ENCODE measurements around the gene PLAGL1.
"Not testable (repeated sequence)": the region's sequence is repeated elsewhere in the genome, so short reads cannot be mapped to it uniquely, and the experiment has no call there.

The PLAGL1 gene, protein sequence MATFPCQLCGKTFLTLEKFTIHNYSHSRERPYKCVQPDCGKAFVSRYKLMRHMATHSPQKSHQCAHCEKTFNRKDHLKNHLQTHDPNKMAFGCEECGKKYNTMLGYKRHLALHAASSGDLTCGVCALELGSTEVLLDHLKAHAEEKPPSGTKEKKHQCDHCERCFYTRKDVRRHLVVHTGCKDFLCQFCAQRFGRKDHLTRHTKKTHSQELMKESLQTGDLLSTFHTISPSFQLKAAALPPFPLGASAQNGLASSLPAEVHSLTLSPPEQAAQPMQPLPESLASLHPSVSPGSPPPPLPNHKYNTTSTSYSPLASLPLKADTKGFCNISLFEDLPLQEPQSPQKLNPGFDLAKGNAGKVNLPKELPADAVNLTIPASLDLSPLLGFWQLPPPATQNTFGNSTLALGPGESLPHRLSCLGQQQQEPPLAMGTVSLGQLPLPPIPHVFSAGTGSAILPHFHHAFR

DNA sequence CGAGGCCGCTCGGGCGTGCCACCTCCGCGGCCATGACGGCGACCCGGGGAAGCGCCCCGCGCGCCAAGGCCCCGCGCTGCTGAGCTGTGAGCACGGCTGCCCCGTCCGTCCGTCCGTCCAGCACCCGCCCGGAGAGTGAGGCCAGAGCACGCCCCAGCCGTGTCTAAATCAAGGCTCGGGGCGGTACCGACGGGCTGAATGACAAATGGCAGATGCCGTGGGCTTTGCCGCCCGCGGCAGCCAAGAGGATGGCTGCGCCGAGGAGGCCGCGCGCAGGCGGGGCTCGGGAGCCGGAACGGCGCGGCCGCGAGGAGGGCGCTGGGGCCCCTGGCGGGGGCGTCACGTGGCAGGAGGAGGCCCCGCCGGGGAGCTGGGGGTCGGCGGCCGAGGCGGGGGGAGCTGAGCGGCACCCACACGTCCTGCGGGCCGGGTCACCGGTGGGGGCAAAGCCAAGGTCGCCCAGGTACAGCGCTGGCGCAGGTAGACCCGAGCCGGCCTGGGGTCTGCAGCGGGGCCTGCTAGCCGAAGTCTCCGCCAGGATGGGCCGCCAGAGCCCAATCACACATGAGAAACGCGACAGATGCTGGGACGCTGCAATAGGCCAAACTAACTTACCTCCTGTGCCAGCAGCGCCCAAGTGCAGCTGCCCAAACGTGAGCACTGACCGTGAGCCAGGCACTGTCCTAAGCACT, at the start of gene PLAGL1:
Gene PLAGL1 (minus strand): TSS at position 140 of the 692 bp plus-strand sequence. CDS start 60,123 bp downstream, outside the sequence.
- peak; percentile 21 for DNase-seq

DNA sequence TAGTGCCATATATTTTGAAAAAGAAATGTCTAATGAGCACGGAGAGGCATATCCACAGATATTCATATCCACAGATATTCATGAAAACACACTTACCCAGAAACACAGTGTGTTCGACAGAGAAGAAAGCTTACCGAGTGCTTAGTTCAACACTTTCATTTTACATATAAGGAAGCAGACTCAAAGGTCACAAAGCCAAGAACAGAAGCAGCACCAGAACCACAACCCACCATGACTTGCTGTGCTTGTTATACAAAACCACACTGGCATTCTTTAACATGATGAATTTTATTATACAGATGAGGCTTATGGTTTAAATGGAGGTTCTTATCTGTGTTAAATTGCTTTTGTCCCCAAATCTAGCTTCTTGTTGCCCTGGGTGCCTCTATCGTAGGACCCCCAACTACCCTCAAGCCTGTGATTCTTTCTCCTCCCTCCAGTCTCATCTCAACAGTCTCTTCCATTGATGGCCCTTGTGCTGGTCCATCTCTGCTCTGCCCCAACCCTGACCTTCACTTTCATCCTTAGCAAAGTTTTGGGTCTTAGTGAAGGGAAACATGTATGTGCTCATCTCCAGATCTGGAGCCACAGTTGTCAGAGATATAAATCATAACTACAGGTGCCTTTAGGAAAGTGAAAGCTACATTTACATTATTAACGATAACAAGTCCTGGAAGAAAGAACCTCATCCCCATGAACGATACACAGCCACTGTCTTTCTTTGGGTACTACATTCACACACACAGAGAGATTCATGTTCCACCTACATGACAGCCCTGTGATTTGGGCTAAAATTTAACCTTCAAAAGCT, 47.3 kb upstream of the PLAGL1 start:
- DNase-seq: no peak

GRCh38 chr6:144053601-144054000, 45.5 kb upstream of the PLAGL1 start:
- DNase-seq: no peak

DNA sequence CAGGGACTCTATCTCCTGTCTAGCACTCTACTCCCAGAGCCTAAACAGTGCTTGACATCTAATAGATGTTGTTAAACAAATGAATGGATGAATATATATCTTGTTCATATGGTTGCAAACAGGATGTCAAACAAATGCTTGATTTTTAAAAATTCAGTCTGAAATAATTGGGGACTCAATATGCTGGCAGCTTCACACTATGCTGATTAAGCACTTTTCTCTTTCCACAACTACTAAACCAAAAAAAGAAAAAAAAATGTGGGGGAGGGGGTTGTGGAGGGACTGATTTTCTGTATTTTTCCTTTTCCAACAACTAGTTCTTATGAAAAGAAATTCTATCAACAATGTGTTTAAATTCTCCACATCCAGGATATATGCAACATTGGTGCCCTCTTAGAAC, 44.4 kb upstream of the PLAGL1 start:
- DNase-seq: no peak

DNA sequence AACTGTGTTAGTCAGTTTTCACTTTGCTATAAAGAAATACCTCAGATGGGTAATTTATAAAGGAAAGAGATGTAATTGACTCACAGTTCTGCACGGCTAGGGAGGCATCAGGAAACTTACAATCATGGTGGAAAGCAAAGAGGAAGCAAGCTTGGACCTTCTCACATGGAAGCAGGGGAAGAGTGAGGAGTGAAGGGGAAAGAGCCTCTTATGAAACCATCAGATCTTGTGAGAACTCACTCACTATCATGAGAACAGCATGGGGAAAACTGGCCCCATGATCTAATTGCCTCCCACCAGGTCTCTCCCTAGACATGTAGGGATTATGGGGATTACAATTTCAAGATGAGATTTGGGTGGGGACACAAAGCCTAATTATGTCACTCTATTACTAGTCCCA, 41.3 kb upstream of the PLAGL1 start:
- peak; percentile 19 for DNase-seq

DNA sequence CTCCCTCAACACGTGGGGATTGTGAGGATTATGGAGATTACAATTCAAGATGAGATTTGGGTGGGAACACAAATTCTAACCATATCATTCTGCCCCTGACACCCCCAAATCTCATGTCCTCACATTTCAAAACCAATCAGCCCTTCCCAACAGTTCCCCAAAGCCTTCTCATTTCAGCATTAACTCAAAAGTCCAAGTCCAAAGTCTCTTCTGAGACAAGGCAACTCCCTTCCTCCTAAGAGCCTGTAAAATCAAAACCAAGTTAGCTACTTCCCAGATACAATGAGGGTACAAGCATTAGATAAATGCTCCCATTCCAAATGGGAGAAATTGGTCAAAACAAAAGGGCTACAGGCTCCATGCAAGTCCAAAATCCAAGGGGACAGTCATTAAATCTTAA, 39.6 kb upstream of the PLAGL1 start:
- no peak for DNase-seq

DNA sequence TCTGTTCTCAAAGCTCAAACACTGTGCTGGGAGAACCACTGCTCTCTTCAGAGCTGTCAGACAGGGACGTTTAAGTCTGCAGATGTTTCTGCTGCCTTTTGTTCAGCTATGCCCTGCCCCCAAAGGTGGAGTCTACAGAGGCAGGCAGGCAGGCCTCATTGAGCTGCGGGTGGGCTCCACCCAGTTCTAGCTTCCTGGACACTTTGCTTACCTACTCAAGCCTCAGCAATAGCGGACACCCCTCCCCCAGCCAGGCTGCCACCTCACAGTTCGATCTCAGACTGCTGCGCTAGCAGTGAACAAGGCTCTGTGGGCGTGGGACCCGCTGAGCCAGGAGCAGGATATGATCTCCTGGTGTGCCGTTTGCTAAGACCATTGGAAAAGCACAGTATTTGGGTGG, 38.6 kb upstream of the PLAGL1 start:
- not testable (repeated sequence) for DNase-seq

GRCh38 chr6:144044989-144045388, 36.9 kb upstream of the PLAGL1 start:
- not testable (repeated sequence) for DNase-seq

DNA sequence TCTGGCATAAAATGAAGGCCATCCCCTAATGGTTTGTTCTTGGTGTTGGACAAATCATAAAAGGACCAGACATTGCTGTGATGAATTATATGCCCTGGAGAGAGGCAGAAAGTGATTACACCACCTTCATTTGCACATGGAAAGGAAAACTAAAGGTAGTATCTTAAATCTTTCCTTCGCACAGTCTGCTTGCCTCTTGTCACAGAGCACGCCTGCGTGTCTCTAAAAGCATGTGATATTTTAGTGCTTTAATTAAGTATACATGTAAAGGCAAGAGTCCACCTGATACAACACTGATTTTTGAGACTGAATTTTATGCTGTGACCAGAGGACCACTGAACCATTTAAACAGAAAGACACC, 28.8 kb upstream of the PLAGL1 start:
- no peak for DNase-seq

DNA sequence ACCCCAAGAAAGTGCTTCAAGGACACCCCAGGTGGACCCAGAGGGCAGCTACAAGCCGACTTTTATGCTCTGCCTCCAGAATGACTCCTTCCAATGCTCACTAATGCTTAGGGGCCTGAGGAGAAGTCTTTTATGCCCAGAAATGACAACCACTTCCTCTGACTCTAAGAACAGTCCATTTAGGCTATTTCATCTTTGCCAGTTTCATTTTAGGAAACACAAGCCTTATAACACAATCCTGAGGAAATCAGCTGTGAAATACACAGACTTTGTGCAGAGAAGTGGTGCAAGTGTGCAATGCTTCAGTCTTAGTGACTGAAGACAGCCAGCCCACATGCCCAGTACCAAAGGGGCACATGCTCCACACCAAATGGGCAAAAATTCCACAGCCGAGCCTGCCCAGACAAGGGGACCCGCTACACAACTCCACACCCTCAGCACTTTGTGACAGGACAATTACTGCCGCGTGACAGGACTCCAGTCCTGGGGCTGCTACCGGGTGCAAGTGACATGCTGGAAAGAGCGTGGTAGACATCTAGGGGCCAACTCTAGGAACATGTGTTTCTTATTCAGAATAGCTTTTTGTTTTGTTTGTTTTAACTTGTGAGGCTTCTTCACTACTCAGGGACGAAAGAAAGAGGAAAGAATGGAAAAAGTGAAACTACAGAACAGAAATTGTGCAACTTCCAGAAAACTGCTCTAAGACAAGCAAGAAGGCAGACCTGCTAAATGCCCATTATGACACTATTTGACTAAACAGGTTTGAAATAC, 28.2 kb upstream of the PLAGL1 start:
- no peak for DNase-seq

- no peak for DNase-seq
Observed at GRCh38 chr6:144035416-144035815, 27.4 kb upstream of the PLAGL1 start.

- DNase-seq: no peak
Observed at GRCh38 chr6:144033816-144034735, 26.0 kb upstream of the PLAGL1 start.

DNA sequence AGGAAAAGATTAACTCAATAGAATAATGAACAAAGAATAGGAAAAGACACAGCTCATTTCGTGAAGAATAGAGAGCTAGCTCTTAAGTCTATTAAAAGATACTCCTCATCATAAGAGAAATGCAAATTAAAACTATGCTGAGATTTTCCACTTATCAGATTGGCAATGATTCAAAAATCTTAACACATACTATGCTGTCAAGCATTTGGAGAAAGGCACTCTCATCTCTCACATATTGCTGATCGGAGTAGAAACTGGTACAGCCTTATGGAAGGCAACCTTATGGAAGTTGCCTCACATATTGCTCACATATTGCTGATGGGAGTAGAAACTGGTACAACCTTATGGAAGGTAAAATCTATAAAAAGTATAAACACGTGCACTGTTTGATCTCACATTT, 21.4 kb upstream of the PLAGL1 start:
- no peak for DNase-seq

- no peak for DNase-seq
Observed at GRCh38 chr6:144027932-144028587, 20.0 kb upstream of the PLAGL1 start.

DNA sequence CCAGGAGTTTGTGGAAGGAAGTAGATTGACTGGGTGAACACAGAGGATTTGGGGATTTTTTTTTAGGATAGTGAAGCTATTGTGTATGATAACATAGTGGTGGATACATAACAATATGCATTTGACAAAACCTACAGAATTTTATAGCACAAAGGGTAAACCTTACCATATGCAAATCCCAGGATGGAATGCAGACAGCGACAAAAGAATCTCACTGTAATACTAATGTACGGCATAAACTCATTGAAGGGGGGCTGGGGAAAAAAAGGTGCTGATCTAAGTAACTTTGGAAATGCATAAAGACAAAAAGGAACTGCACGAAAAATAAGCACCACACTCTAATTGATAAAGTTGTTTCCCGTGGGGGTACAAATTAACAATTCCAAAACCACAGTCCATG, 15.2 kb upstream of the PLAGL1 start:
- DNase-seq: no peak

- no peak for DNase-seq
Observed at GRCh38 chr6:144019929-144020328, 11.9 kb upstream of the PLAGL1 start.

- DNase-seq: no peak
Observed at GRCh38 chr6:144017166-144018094, 9.4 kb upstream of the PLAGL1 start.

- DNase-seq: peak; percentile 88
Observed at GRCh38 chr6:144013486-144013909, 5.4 kb upstream of the PLAGL1 start.

- no peak for DNase-seq
Observed at GRCh38 chr6:144012534-144012933, 4.5 kb upstream of the PLAGL1 start.

DNA sequence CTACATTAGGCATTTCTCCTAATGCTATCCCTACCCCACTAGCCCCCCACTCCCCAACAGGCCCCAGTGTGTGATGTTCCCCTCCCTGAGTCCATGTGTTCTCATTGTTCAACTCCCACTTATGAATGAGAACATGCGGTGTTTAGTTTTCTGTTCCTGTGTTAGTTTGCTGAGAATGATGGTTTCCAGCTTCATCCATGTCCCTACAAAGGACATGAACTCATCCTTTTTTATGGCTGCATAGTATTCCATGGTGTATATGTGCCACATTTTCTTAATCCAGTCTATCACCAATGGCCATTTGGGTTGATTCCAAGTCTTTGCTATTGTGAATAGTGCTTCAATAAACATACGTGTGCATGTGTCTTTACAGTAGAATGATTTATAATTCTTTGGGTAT, 1.6 kb upstream of the PLAGL1 start:
- DNase-seq: not testable (repeated sequence)

Data from NCI-H82 (cell line).